Coronary artery (tissue), 2 donors: ENCODE results near the gene MCOLN2.
"Not testable (repeated sequence)": the region's sequence is repeated elsewhere in the genome, so short reads cannot be mapped to it uniquely, and the experiment has no call there.

Experiments used
- DNase-seq: peaks from one replicate; pipeline ENCODE4 v3.0.0-alpha.2; 2017; ENCODE audit warnings: low spot score
- H3K27ac ChIP-seq, 2 donors: fragments of 200-600 bp; sonication (generic); one replicate each; pipeline ENCODE4 v1.5.1; 2016 to 2019
- H3K4me3 ChIP-seq: fragments of 200-600 bp; sonication (generic); 2 replicates; pipeline ENCODE4 v1.5.1; 2016; ENCODE audit warnings: mild to moderate bottlenecking, moderate library complexity
- CTCF ChIP-seq: fragments of 200-600 bp; sonication (generic); IDR thresholded peaks from one replicate; pipeline ENCODE4 v1.5.1; 2019; ENCODE audit warnings: antibody characterized with exemption

The MCOLN2 gene

GRCh38 chr1:84919461-84919970, 77.4 kb downstream of the MCOLN2 start:
- no peak overlapping the region for H3K27ac ChIP-seq
- no peak for DNase-seq
- no peak overlapping the region for H3K4me3 ChIP-seq
- TF ChIP-seq CTCF: no peak

- no peak for DNase-seq
- TF ChIP-seq CTCF: no peak
- Histone ChIP-seq H3K27ac (no peak overlapping the region), H3K4me3 (no peak overlapping the region)
Measured at GRCh38 chr1:84918726-84919336, 78.1 kb downstream of the MCOLN2 start.

- TF ChIP-seq CTCF: no peak
- no peak for DNase-seq
- Histone ChIP-seq H3K4me3 (no peak overlapping the region), H3K27ac (no peak overlapping the region)
Measured at GRCh38 chr1:84916897-84917296, 80.0 kb downstream of the MCOLN2 start.

- no peak for DNase-seq
- H3K4me3 ChIP-seq: no peak overlapping the region
- no peak for TF ChIP-seq CTCF
- H3K27ac ChIP-seq: no peak overlapping the region
Measured at GRCh38 chr1:84913555-84913892, 83.4 kb downstream of the MCOLN2 start.

- Histone ChIP-seq H3K27ac (no peak overlapping the region), H3K4me3 (no peak overlapping the region)
- no peak for TF ChIP-seq CTCF
- no peak for DNase-seq
Measured at GRCh38 chr1:84912726-84913554, 84.0 kb downstream of the MCOLN2 start.

- not testable (repeated sequence) for H3K4me3 ChIP-seq, H3K27ac ChIP-seq, DNase-seq
Measured at GRCh38 chr1:84908746-84909464, 88.0 kb downstream of the MCOLN2 start.

GRCh38 chr1:84907095-84907827, 89.7 kb downstream of the MCOLN2 start:
- TF ChIP-seq CTCF: no peak
- DNase-seq: no peak

GRCh38 chr1:84902727-84903126, 94.2 kb downstream of the MCOLN2 start:
- DNase-seq, H3K4me3 ChIP-seq, H3K27ac ChIP-seq: not testable (repeated sequence)

More at GRCh38 chr1:84907095-84907827, 89.7 kb downstream of the MCOLN2 start:
- Histone ChIP-seq H3K27ac (no peak overlapping the region), H3K4me3 (no peak overlapping the region)
